MCF 10A (cell line): ENCODE measurements around the gene CNBP. TPM values are rescaled to one million over a fixed set of nuclear protein-coding genes. Genes with fewer than 3 reads are reported as not detected.
A peak's percentile ranks its signal among the peaks of the same experiment; 100 is the strongest.
"Not testable (repeated sequence)": the region's sequence is repeated elsewhere in the genome, so short reads cannot be mapped to it uniquely, and the experiment has no call there.

Experiments
- BruUV-seq: library from RNA; stranded (reverse); fragments of 400-500 nt; replicated peaks from 2 replicates; lab custom pipeline; 2021; lab: Mats Ljungman, UMichigan
- CTCF ChIA-PET: fragments of 300-600 bp; sonication (Branson Sonifier 250); formaldehyde crosslinking; extraction: SDS; loops from one replicate; lab custom pipeline; 2021; ENCODE audit warnings: antibody characterized with exemption, inconsistent platforms; lab: Yijun Ruan, JAX
- POLR2A ChIA-PET: fragments of 300-600, 350-650 bp; sonication (Branson Sonifier 250); formaldehyde crosslinking; extraction: SDS; loops from one replicate; lab custom pipeline; 2020; ENCODE audit warnings: antibody characterized with exemption, inconsistent platforms; lab: Yijun Ruan, JAX
- DNase-seq: peaks from one replicate; pipeline ENCODE4 v3.0.0-alpha.2; 2018; ENCODE audit not compliant: unreplicated experiment
- H3K27ac Mint-ChIP-seq: one replicate; pipeline ENCODE4 v1.8.0; 2022; ENCODE audit warnings: mild to moderate bottlenecking, low read depth, mixed read lengths; ENCODE audit not compliant: unreplicated experiment
- H3K27me3 Mint-ChIP-seq: one replicate; pipeline ENCODE4 v1.8.0; 2022; ENCODE audit warnings: mixed read lengths; ENCODE audit not compliant: insufficient read depth, unreplicated experiment
- H3K36me3 Mint-ChIP-seq: one replicate; pipeline ENCODE4 v1.8.0; 2022; ENCODE audit warnings: mild to moderate bottlenecking, moderate library complexity, mixed read lengths; ENCODE audit not compliant: insufficient read depth, unreplicated experiment
- H3K4me1 Mint-ChIP-seq: one replicate; pipeline ENCODE4 v1.8.0; 2022; ENCODE audit warnings: mixed read lengths; ENCODE audit not compliant: insufficient read depth, unreplicated experiment
- H3K4me3 Mint-ChIP-seq: one replicate; pipeline ENCODE4 v1.8.0; 2022; ENCODE audit warnings: mild to moderate bottlenecking, moderate library complexity, mixed read lengths; ENCODE audit not compliant: unreplicated experiment
- H3K9me3 Mint-ChIP-seq: one replicate; pipeline ENCODE4 v1.8.0; 2022; ENCODE audit warnings: mixed read lengths; ENCODE audit not compliant: unreplicated experiment
- CTCF ChIP-seq: fragments of 200-600 bp; IDR thresholded peaks from one replicate; pipeline ENCODE4 v1.8.0; 2022; ENCODE audit warnings: antibody characterized with exemption, mild to moderate bottlenecking; ENCODE audit not compliant: unreplicated experiment
- intact Hi-C: fragments of 100-400 bp; cut with micrococcal nuclease; formaldehyde crosslinking; loops from 2 replicates; pipeline ENCODE4 v1.14.1; 2022
- total RNA-seq: library from RNA; stranded (reverse); gene quantifications from 2 replicates; pipeline ENCODE4 v1.2.3, GENCODE V29; 2022

The CNBP gene
- total RNA-seq, 1 experiment from 2014 or later, result 519 TPM

GRCh38 chr3:129228891-129229585 lies 45.3 kb upstream of the CNBP start:
- intact Hi-C loops, result no loop called here
- no peaks in the 10 kb centered on the region for H3K9me3 Mint-ChIP-seq
- H3K4me1 Mint-ChIP-seq, result peaks cover 36% of the 10 kb centered on the region
- ChIA-PET POLR2A (interaction anchor here (0.6 to 6.2 kb wide), 10 partner anchors 10 to 69 kb away, joined by 3 to 67 read pairs (median 6); partner anchors contain the start of genes CNBP, COPG1 and ISY1), CTCF (interaction anchor here (0.7 to 1.8 kb wide), 5 partner anchors 16 to 175 kb away, joined by 3 to 14 read pairs (median 4); partner anchors contain the start of gene CNBP)
- H3K27ac Mint-ChIP-seq, result peak overlapping the region; percentile 88
- TF ChIP-seq CTCF, result no peak
- H3K4me3 Mint-ChIP-seq, result peak overlapping the region; percentile 8
- BruUV-seq, result no TSS peak
- peaks cover 19% of the 10 kb centered on the region for H3K36me3 Mint-ChIP-seq
- peak; percentile 62 for DNase-seq
- H3K27me3 Mint-ChIP-seq, result no peaks in the 10 kb centered on the region

- POLR2A ChIA-PET, result interaction anchor here (0.7 to 6.2 kb wide), 12 partner anchors 11 to 213 kb away, joined by 3 to 81 read pairs (median 28); partner anchors contain the start of genes CNBP, COPG1, IFT122 and MBD4
- no peak overlapping the region for H3K4me3 Mint-ChIP-seq
- TF ChIP-seq CTCF, result no peak
- H3K9me3 Mint-ChIP-seq, result no peaks in the 10 kb centered on the region
- peaks cover 35% of the 10 kb centered on the region for H3K4me1 Mint-ChIP-seq
- BruUV-seq, result no TSS peak
- peaks cover 12% of the 10 kb centered on the region for H3K36me3 Mint-ChIP-seq
- H3K27ac Mint-ChIP-seq, result peak overlapping the region; percentile 88
- DNase-seq, result peak; percentile 96
- intact Hi-C loops, result no loop called here
- CTCF ChIA-PET, result interaction anchor here (0.6 to 4.4 kb wide), 5 partner anchors 13 to 104 kb away, joined by 3 to 39 read pairs (median 4); no protein-coding TSS in a partner anchor
- no peaks in the 10 kb centered on the region for H3K27me3 Mint-ChIP-seq
Observed at GRCh38 chr3:129226374-129226773, 42.7 kb upstream of the CNBP start.

GRCh38 chr3:129224984-129225393 lies 41.3 kb upstream of the CNBP start:
- peak overlapping the region; percentile 80 for H3K27ac Mint-ChIP-seq
- H3K4me3 Mint-ChIP-seq, result peak overlapping the region; percentile 41
- ChIA-PET POLR2A (interaction anchor here (0.6 to 6.2 kb wide), 23 partner anchors 8 to 346 kb away, joined by 3 to 81 read pairs (median 9); partner anchors contain the start of genes ACAD9, CNBP, COPG1 and IFT122), CTCF (interaction anchor here (1.0 to 4.4 kb wide), 7 partner anchors 9 to 63 kb away, joined by 3 to 39 read pairs (median 7); no protein-coding TSS in a partner anchor)
- H3K9me3 Mint-ChIP-seq, result no peaks in the 10 kb centered on the region
- no TSS peak for BruUV-seq
- no peak for TF ChIP-seq CTCF
- DNase-seq, result peak; percentile 91
- peaks cover 23% of the 10 kb centered on the region for H3K4me1 Mint-ChIP-seq
- intact Hi-C loops, result no loop called here
- H3K27me3 Mint-ChIP-seq, result no peaks in the 10 kb centered on the region
- H3K36me3 Mint-ChIP-seq, result peaks cover 6% of the 10 kb centered on the region

- CTCF ChIA-PET, result interaction anchor here (1.0 to 4.4 kb wide), 7 partner anchors 9 to 62 kb away, joined by 3 to 39 read pairs (median 7); no protein-coding TSS in a partner anchor
- not testable (repeated sequence) for H3K4me3 Mint-ChIP-seq
- H3K27ac Mint-ChIP-seq, result peak overlapping the region; percentile 80
Observed at GRCh38 chr3:129224387-129224786, 40.7 kb upstream of the CNBP start.

More at GRCh38 chr3:129224387-129224786, 40.7 kb upstream of the CNBP start:
- BruUV-seq, DNase-seq, H3K27me3 Mint-ChIP-seq, H3K36me3 Mint-ChIP-seq, H3K9me3 Mint-ChIP-seq, intact Hi-C loops: not testable (repeated sequence)
- POLR2A ChIA-PET, result interaction anchor here (0.6 to 6.2 kb wide), 22 partner anchors 8 to 345 kb away, joined by 3 to 81 read pairs (median 10); partner anchors contain the start of genes ACAD9, CNBP, COPG1 and IFT122
- H3K4me1 Mint-ChIP-seq, result peaks cover 18% of the 10 kb centered on the region
